ENCODE results near the gene MDFIC. TPM values are rescaled to one million over a fixed set of nuclear protein-coding genes. Genes with fewer than 3 reads are reported as not detected.
A peak's percentile ranks its signal among the peaks of the same experiment; 100 is the strongest.

MDFIC gene
- total and polyA plus RNA-seq, 2 donors (not counting 1 experiment from before 2014, with no cell fraction given), result 19.6 to 66.1 TPM

- Histone ChIP-seq H3K79me2 (ENCODE audit: control insufficient read depth, insufficient read depth, low read length) (no peaks in the 10 kb centered on the region), H3K4me1 (ENCODE audit: control insufficient read depth in 2 of 2, insufficient read depth in 2 of 2, low read length in 2 of 2) (peaks cover 20 to 38% of the 10 kb centered on the region in 2 donors), H3K36me3 (replicated peaks in 1 of 2; ENCODE audit: control extremely low read depth in 1 of 2, control insufficient read depth in 1 of 2, extremely low read depth in 1 of 2, insufficient read depth in 2 of 2, low read length in 1 of 2) (no peaks in the 10 kb centered on the region), H3K4me3 (ENCODE audit: control extremely low read depth in 1 of 5, extremely low read depth in 1 of 5, insufficient read depth in 1 of 5, low read depth in 2 of 5, low read length in 4 of 5) (peak overlapping the region in 1 of 5 experiments; percentile 8), H3K9me3 (ENCODE audit: control extremely low read depth in 1 of 3, control insufficient read depth in 2 of 3, insufficient read depth in 1 of 3, low read length in 2 of 3) (no peaks in the 10 kb centered on the region), H3K9ac (ENCODE audit: low read length) (peak overlapping the region; percentile 22), H4K20me1 (ENCODE audit: control insufficient read depth, insufficient read depth, low read length, poor library complexity, severe bottlenecking) (no peaks in the 10 kb centered on the region), H3K27me3 (replicated peaks in 1 of 4; ENCODE audit: control extremely low read depth in 1 of 4, control insufficient read depth in 3 of 4, insufficient read depth in 4 of 4, low read length in 3 of 4) (no peaks in the 10 kb centered on the region), H2AFZ (ENCODE audit: insufficient read depth, low read depth, low read length, poor library complexity, severe bottlenecking) (peak overlapping the region; percentile 48), H3K4me2 (replicated peaks; ENCODE audit: low read depth, low read length, poor library complexity, severe bottlenecking) (peak overlapping the region; percentile 43), H3K27ac (ENCODE audit: low read length in 2 of 2) (peak overlapping the region; percentile 47 to 77)
- no peaks in the 10 kb centered on the region for H3K9me3 Mint-ChIP-seq (ENCODE audit: insufficient read depth)
- H3K4me1 Mint-ChIP-seq, result peaks cover 52% of the 10 kb centered on the region
- no peak for ATAC-seq (ENCODE audit: low read depth)
- POLR2A ChIA-PET, result no interaction called here
- DNase-seq, result peak; percentile 11
- peak overlapping the region; percentile 80 for H3K27ac Mint-ChIP-seq
- intact Hi-C loops (cut with micrococcal nuclease), result loop anchor here (2.0 kb wide), 1 partner anchor 13 kb away; no protein-coding TSS in a partner anchor
- CTCF ChIA-PET, result interaction anchor here (1.2 to 5.1 kb wide), 2 partner anchors 25 to 52 kb away, joined by 3 to 21 read pairs; no protein-coding TSS in a partner anchor
- H3K4me3 Mint-ChIP-seq, result peak overlapping the region; percentile 59
- 61% methylated on average over 2 of the region's 4 CpGs for WGBS (ENCODE audit: insufficient coverage)
- TF ChIP-seq EZH2 (IDR thresholded peaks at IDR 0.05; ENCODE audit: borderline replicate concordance, insufficient read depth, low read depth, low read length, poor library complexity, severe bottlenecking), result no peak
- no peak for TF ChIP-seq CTCF (IDR thresholded peaks at IDR 0.05)
- no peaks in the 10 kb centered on the region for H3K27me3 Mint-ChIP-seq
These were observed 4.6 kb upstream of the MDFIC start for GRCh38 chr7:114917211-114917839.

GRCh38 chr7:114919587-114919986 lies 2.3 kb upstream of the MDFIC start:
- intact Hi-C loops (cut with micrococcal nuclease), result no loop called here
- Histone ChIP-seq H3K9me3 (ENCODE audit: control extremely low read depth in 1 of 3, control insufficient read depth in 2 of 3, insufficient read depth in 1 of 3, low read length in 2 of 3) (no peaks in the 10 kb centered on the region), H3K79me2 (ENCODE audit: control insufficient read depth, insufficient read depth, low read length) (peaks cover 6% of the 10 kb centered on the region), H3K36me3 (replicated peaks in 1 of 2; ENCODE audit: control extremely low read depth in 1 of 2, control insufficient read depth in 1 of 2, extremely low read depth in 1 of 2, insufficient read depth in 2 of 2, low read length in 1 of 2) (no peaks in the 10 kb centered on the region), H4K20me1 (ENCODE audit: control insufficient read depth, insufficient read depth, low read length, poor library complexity, severe bottlenecking) (no peaks in the 10 kb centered on the region), H3K4me2 (replicated peaks; ENCODE audit: low read depth, low read length, poor library complexity, severe bottlenecking) (no peak overlapping the region), H3K4me3 (ENCODE audit: control extremely low read depth in 1 of 5, extremely low read depth in 1 of 5, insufficient read depth in 1 of 5, low read depth in 2 of 5, low read length in 4 of 5) (no peak overlapping the region), H3K9ac (ENCODE audit: low read length) (no peak overlapping the region), H3K4me1 (ENCODE audit: control insufficient read depth in 2 of 2, insufficient read depth in 2 of 2, low read length in 2 of 2) (peaks cover 29 to 38% of the 10 kb centered on the region in 2 donors), H3K27me3 (replicated peaks in 1 of 4; ENCODE audit: control extremely low read depth in 1 of 4, control insufficient read depth in 3 of 4, insufficient read depth in 4 of 4, low read length in 3 of 4) (no peaks in the 10 kb centered on the region), H2AFZ (ENCODE audit: insufficient read depth, low read depth, low read length, poor library complexity, severe bottlenecking) (peak overlapping the region; percentile 32), H3K27ac (ENCODE audit: low read length in 2 of 2) (peak overlapping the region; percentile 17 to 24)
- Mint-ChIP-seq H3K4me1 (peaks cover 64% of the 10 kb centered on the region), H3K9me3 (ENCODE audit: insufficient read depth) (no peaks in the 10 kb centered on the region), H3K27ac (peak overlapping the region; percentile 82), H3K27me3 (no peaks in the 10 kb centered on the region), H3K4me3 (peak overlapping the region; percentile 20)
- CTCF ChIA-PET, result no interaction called here
- TF ChIP-seq EZH2 (IDR thresholded peaks at IDR 0.05; ENCODE audit: borderline replicate concordance, insufficient read depth, low read depth, low read length, poor library complexity, severe bottlenecking), result no peak
- no peak for TF ChIP-seq CTCF (IDR thresholded peaks at IDR 0.05)
- ATAC-seq (ENCODE audit: low read depth), result no peak
- POLR2A ChIA-PET, result no interaction called here
- 61% methylated on average over 3 of the region's 3 CpGs for WGBS (ENCODE audit: insufficient coverage)
- peak; percentile 15 for DNase-seq

All from B cell (primary cell).